ENCODE measurements around the gene RPS6KA2.

The RPS6KA2 gene

GRCh38 chr6:166501246-166501645 lies 125.8 kb downstream of the RPS6KA2 start:
- no peak for DNase-seq (ENCODE audit: low spot score)

GRCh38 chr6:166500246-166500645 lies 126.8 kb downstream of the RPS6KA2 start:
- no peak for DNase-seq (ENCODE audit: low spot score)

- no peak for DNase-seq (ENCODE audit: low spot score)
Observed at GRCh38 chr6:166499350-166500163, 127.5 kb downstream of the RPS6KA2 start.

GRCh38 chr6:166498661-166499349 lies 128.2 kb downstream of the RPS6KA2 start:
- no peak for DNase-seq (ENCODE audit: low spot score)

GRCh38 chr6:166498228-166498627 lies 128.8 kb downstream of the RPS6KA2 start:
- DNase-seq (ENCODE audit: low spot score) = no peak

GRCh38 chr6:166497087-166497899 lies 129.8 kb downstream of the RPS6KA2 start:
- no peak for DNase-seq (ENCODE audit: low spot score)

- DNase-seq (ENCODE audit: low spot score) = no peak
Observed at GRCh38 chr6:166496460-166496859, 130.6 kb downstream of the RPS6KA2 start.

GRCh38 chr6:166495487-166496314 lies 131.3 kb downstream of the RPS6KA2 start:
- DNase-seq (ENCODE audit: low spot score) = no peak

GRCh38 chr6:166494757-166495486 lies 132.1 kb downstream of the RPS6KA2 start:
- no peak for DNase-seq (ENCODE audit: low spot score)

- no peak for DNase-seq (ENCODE audit: low spot score)
Observed at GRCh38 chr6:166494101-166494441, 133.0 kb downstream of the RPS6KA2 start.

- no peak for DNase-seq (ENCODE audit: low spot score)
Observed at GRCh38 chr6:166493427-166494100, 133.5 kb downstream of the RPS6KA2 start.

GRCh38 chr6:166492092-166492741 lies 134.8 kb downstream of the RPS6KA2 start:
- no peak for DNase-seq (ENCODE audit: low spot score)

GRCh38 chr6:166490671-166491500 lies 136.2 kb downstream of the RPS6KA2 start:
- DNase-seq (ENCODE audit: low spot score) = no peak

GRCh38 chr6:166489301-166490155 lies 137.5 kb downstream of the RPS6KA2 start:
- no peak for DNase-seq (ENCODE audit: low spot score)

- no peak for DNase-seq (ENCODE audit: low spot score)
Observed at GRCh38 chr6:166488701-166489100, 138.3 kb downstream of the RPS6KA2 start.

- DNase-seq (ENCODE audit: low spot score) = no peak
Observed at GRCh38 chr6:166488076-166488685, 138.9 kb downstream of the RPS6KA2 start.

GRCh38 chr6:166487148-166487547 lies 139.9 kb downstream of the RPS6KA2 start:
- DNase-seq (ENCODE audit: low spot score) = no peak

GRCh38 chr6:166486536-166486880 lies 140.5 kb downstream of the RPS6KA2 start:
- no peak for DNase-seq (ENCODE audit: low spot score)

Measured in RKO (cell line).